K562 (cell line): ENCODE data around the gene KLHL6. TPM values are rescaled to one million over a fixed set of nuclear protein-coding genes. Genes with fewer than 3 reads are reported as not detected.
"Not testable (repeated sequence)": the region's sequence is repeated elsewhere in the genome, so short reads cannot be mapped to it uniquely, and the experiment has no call there.

Source experiments
- ATAC-seq: fragments of 200-7000 bp; cut with Tn5 transposase; 3 replicates; pipeline ENCODE4 v1.9.1; 2020; ENCODE audit warnings: moderate library complexity
- BruUV-seq: library from RNA; stranded (reverse); fragments of 400-500 nt; replicated peaks from 2 replicates; lab custom pipeline; 2021; lab: Mats Ljungman, UMichigan
- CTCF ChIA-PET: fragments of 300-600 bp; formaldehyde crosslinking; extraction: SDS; loops from one replicate; lab custom pipeline; 2021; ENCODE audit warnings: low intra/inter-chr PET ratio; lab: Yijun Ruan, JAX
- POLR2A ChIA-PET: fragments of 300-600, 350-650 bp; sonication (Branson Sonifier 250); formaldehyde crosslinking; extraction: SDS; loops from one replicate; lab custom pipeline; 2021; ENCODE audit warnings: antibody characterized with exemption, inconsistent platforms; lab: Yijun Ruan, JAX
- DNase-seq, 4 experiments: peaks; one replicate each; pipeline versions ENCODE4 v3.0.0 to v3.0.0-alpha.2; 2011 to 2018; ENCODE audit warnings: low spot score in 3 of 4, mixed read lengths in 3 of 4; ENCODE audit errors: extremely low read depth in 1 of 4
- FAIRE-seq: peaks from 2 replicates; lab custom pipeline; 2011; peaks lifted over from hg19 to GRCh38; lab: Jason Lieb, UNC
- H2AFZ ChIP-seq: 2 replicates; pipeline ENCODE4 v1.6.0; 2011; ENCODE audit warnings: low read depth, low read length, control low read depth, inconsistent platforms
- H3K27ac ChIP-seq: fragments of 200-600 bp; 3 replicates; pipeline ENCODE4 v1.8.0; 2011; ENCODE audit warnings: low read depth, mild to moderate bottlenecking, control low read depth, inconsistent platforms, low read length, moderate library complexity, mixed read lengths; ENCODE audit errors: extremely low read depth
- H3K27me3 ChIP-seq, 2 experiments: fragments of 300-600 bp in 1 of 2; 2 replicates in 1 of 2; 3 replicates in 1 of 2; pipeline versions ENCODE4 v1.6.0 to v1.8.0; 2011; ENCODE audit warnings: inconsistent platforms in 2 of 2, low read length in 2 of 2, mild to moderate bottlenecking in 1 of 2, mixed read lengths in 1 of 2, moderate library complexity in 1 of 2; ENCODE audit not compliant: control insufficient read depth in 2 of 2, insufficient read depth in 2 of 2
- H3K36me3 ChIP-seq: fragments of 300-600 bp; 3 replicates; pipeline ENCODE4 v1.8.0; 2011; ENCODE audit warnings: mild to moderate bottlenecking, low read length, inconsistent platforms; ENCODE audit not compliant: control insufficient read depth, insufficient read depth
- H3K4me1 ChIP-seq, 2 experiments: fragments of 200-600 bp in 1 of 2; replicated peaks in 1 of 2; 2 replicates in 1 of 2; 3 replicates in 1 of 2; pipeline versions ENCODE4 v1.5.1 to v1.8.0; 2011; ENCODE audit warnings: inconsistent platforms in 2 of 2, low read length in 2 of 2, mild to moderate bottlenecking in 1 of 2, mixed read lengths in 1 of 2, moderate library complexity in 1 of 2; ENCODE audit not compliant: control insufficient read depth in 2 of 2, insufficient read depth in 2 of 2
- H3K4me2 ChIP-seq: 2 replicates; pipeline ENCODE4 v1.6.1; 2011; ENCODE audit warnings: low read length, control low read depth, inconsistent platforms, mixed read lengths; ENCODE audit not compliant: insufficient read depth
- H3K4me3 ChIP-seq: fragments of 200-600 bp; sonication (generic), shearing (Covaris generic); 2 replicates; pipeline ENCODE4 v1.5.1; 2016; ENCODE audit warnings: control low read depth, inconsistent platforms
- H3K79me2 ChIP-seq: fragments of 200-600 bp; 3 replicates; pipeline ENCODE4 v1.8.0; 2011; ENCODE audit warnings: low read length, inconsistent platforms; ENCODE audit not compliant: control insufficient read depth, insufficient read depth
- H3K9ac ChIP-seq, 2 experiments: 2 replicates each; pipeline versions ENCODE4 v1.6.0 to v1.6.1; 2011; ENCODE audit warnings: low read depth in 2 of 2, low read length in 2 of 2, control low read depth in 1 of 2, inconsistent platforms in 1 of 2, mild to moderate bottlenecking in 1 of 2, mixed read lengths in 1 of 2; ENCODE audit not compliant: insufficient read depth in 1 of 2
- H3K9me1 ChIP-seq: one replicate; pipeline ENCODE4 v1.6.0; 2011; ENCODE audit warnings: inconsistent platforms, mild to moderate bottlenecking, low read length, moderate library complexity; ENCODE audit not compliant: control insufficient read depth, insufficient read depth
- H3K9me3 ChIP-seq: replicated peaks from 2 replicates; pipeline ENCODE4 v1.5.1; 2011; ENCODE audit warnings: low read depth, low read length, inconsistent platforms; ENCODE audit not compliant: control insufficient read depth, insufficient read depth
- H4K20me1 ChIP-seq: replicated peaks from 2 replicates; pipeline ENCODE4 v1.6.1; 2011; ENCODE audit warnings: low read length, inconsistent platforms, mixed read lengths; ENCODE audit not compliant: control insufficient read depth, insufficient read depth
- BACH1 ChIP-seq: fragments of 200-800 bp; sonication (Bioruptor generic); IDR thresholded peaks from 2 replicates; pipeline ENCODE4 v1.6.1; 2016; ENCODE audit warnings: missing genetic modification characterization, missing compliant biosample characterization
- C11orf30 ChIP-seq: fragments of 450-650 bp; IDR thresholded peaks from 2 replicates; pipeline ENCODE4 v1.6.1; 2016; ENCODE audit warnings: low read depth, mild to moderate bottlenecking
- DPF2 ChIP-seq: fragments of 450-650 bp; IDR thresholded peaks from 2 replicates; pipeline ENCODE4 v1.6.1; 2016
- ETS2 ChIP-seq: IDR thresholded peaks from 2 replicates; pipeline ENCODE4 v1.6.1; 2016; ENCODE audit warnings: borderline replicate concordance, missing genetic modification characterization, mild to moderate bottlenecking, moderate library complexity, missing compliant biosample characterization; ENCODE audit not compliant: poor library complexity, severe bottlenecking
- LEF1 ChIP-seq: fragments of 450-650 bp; IDR thresholded peaks from 2 replicates; pipeline ENCODE4 v1.6.1; 2016; ENCODE audit warnings: mild to moderate bottlenecking
- MAFF ChIP-seq: IDR thresholded peaks from 2 replicates; pipeline ENCODE4 v1.6.1; 2012; ENCODE audit warnings: low read length, improper control_type of control experiment
- MAFG ChIP-seq: fragments of 450-650 bp; conservative IDR thresholded peaks from 2 replicates; pipeline ENCODE4 v1.6.1; 2016; ENCODE audit warnings: missing genetic modification characterization, missing compliant biosample characterization
- NFE2 ChIP-seq: IDR thresholded peaks from 2 replicates; pipeline ENCODE4 v1.6.1; 2014; ENCODE audit warnings: antibody characterized with exemption, low read depth
- NUFIP1 ChIP-seq: fragments of 450-650 bp; IDR thresholded peaks from 2 replicates; pipeline ENCODE4 v1.6.1; 2018; ENCODE audit not compliant: partially characterized antibody
- SMARCA4 ChIP-seq: fragments of 450-650 bp; IDR thresholded peaks from 2 replicates; pipeline ENCODE4 v1.6.1; 2016
- SMARCE1 ChIP-seq: fragments of 450-650 bp; IDR thresholded peaks from 2 replicates; pipeline ENCODE4 v1.7.1; 2016; ENCODE audit warnings: mild to moderate bottlenecking
- TRIM28 ChIP-seq: fragments of 450-650 bp; IDR thresholded peaks from 2 replicates; pipeline ENCODE4 v1.6.1; 2017
- ZNF280B ChIP-seq: fragments of 250-450 bp; sonication (Bioruptor Pico); IDR thresholded peaks from 2 replicates; pipeline ENCODE4 v1.5.1; 2021; ENCODE audit warnings: mild to moderate bottlenecking
- ZNF316 ChIP-seq: fragments of 450-650 bp; IDR thresholded peaks from 2 replicates; pipeline ENCODE4 v1.6.1; 2016
- WGBS: fragments of 100-300 bp; shearing (Covaris generic); methylation state at CpG from one replicate; pipeline ENCODE4 v1.1.6; 2016; ENCODE audit warnings: low coverage, mixed read lengths; ENCODE audit not compliant: insufficient coverage; ENCODE audit errors: missing lambda C conversion rate; 5-methylcytosine and 5-hydroxymethylcytosine counted together
- in situ Hi-C: fragments of 300-500 bp; cut with MboI; formaldehyde crosslinking; loops from 4 replicates; pipeline ENCODE4 v1.15.0; 2018; ENCODE audit warnings: inconsistent platforms, mixed read lengths
- intact Hi-C: fragments of 100-400 bp; cut with micrococcal nuclease; formaldehyde crosslinking; loops from 2 replicates; pipeline ENCODE4 v1.14.2; 2022
- polyA plus RNA-seq, 8 experiments: library from polyadenylated mRNA; depleted of rRNA in 4 of 8; stranded (reverse) in 5 of 8; unstranded in 3 of 8; fragments of >200 nt; fragmentation: Nextera tagmentation in 2 of 8; fragmentation: Illumina TruSeq in 1 of 8; extraction: Ambion mirVana in 2 of 8; extraction: Trizol in 1 of 8; gene quantifications; 2 replicates each; pipeline versions ENCODE4 v1.2.1 to v1.2.3, GENCODE V29; 2011 to 2014; ENCODE audit warnings: inconsistent platforms in 1 of 8, missing spikeins in 1 of 8
- total RNA-seq, 7 experiments: library from RNA; depleted of rRNA in 6 of 7; stranded (reverse); fragments of >200 nt in 6 of 7; fragmentation: Illumina TruSeq in 2 of 7; extraction: Trizol in 2 of 7; gene quantifications; 2 replicates each; pipeline versions ENCODE4 v1.2.1 to v1.2.3, GENCODE V29; 2011 to 2021; ENCODE audit warnings: low replicate concordance in 1 of 7
- TF ChIP-seq, protein P1 (sequence below): sonication (generic); formaldehyde crosslinking; IDR thresholded peaks from 2 replicates; pipeline ENCODE4 v1.8.1; 2023; ENCODE audit warnings: mild to moderate bottlenecking, missing genetic modification reagents

Gene KLHL6
- total and polyA plus RNA-seq, 9 of the 15 experiments (the other 6 are each of a cell fraction or from before 2014, with no cell fraction given): 0.18 to 2.1 (median 1.4) TPM

DNA sequence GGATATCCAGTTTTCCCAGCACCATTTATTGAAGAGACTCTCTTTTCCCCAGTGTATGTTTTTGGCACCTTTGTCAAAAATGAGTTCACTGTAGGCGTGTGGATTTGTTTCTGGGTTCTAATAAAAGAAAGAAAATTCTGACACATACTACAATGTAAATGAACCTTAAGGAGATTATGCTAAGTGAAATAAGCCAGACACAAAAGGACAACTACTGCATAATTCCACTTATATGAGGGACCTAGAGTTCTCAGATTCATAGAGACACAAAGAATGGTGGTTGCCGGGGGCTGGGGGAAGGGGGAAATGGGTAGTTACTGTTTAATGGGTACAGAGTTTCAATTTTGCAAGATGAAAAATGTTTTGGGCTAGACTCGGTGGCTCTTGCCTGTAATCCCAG is 14.7 kb upstream of the KLHL6 start:
- FAIRE-seq, H3K9me1 ChIP-seq, H3K4me1 ChIP-seq, H2AFZ ChIP-seq, ATAC-seq, BruUV-seq, H3K79me2 ChIP-seq, POLR2A ChIA-PET, DNase-seq, H3K9ac ChIP-seq, H3K4me3 ChIP-seq, H3K4me2 ChIP-seq, H3K9me3 ChIP-seq, CTCF ChIA-PET, H4K20me1 ChIP-seq, H3K36me3 ChIP-seq, intact Hi-C loops, in situ Hi-C loops, H3K27ac ChIP-seq: not testable (repeated sequence)
- H3K27me3 ChIP-seq: peaks cover 3 to 17% of the 10 kb centered on the region in 2 experiments; a peak in 3 of 5 replicates
- 8% methylated on average over 3 of the region's 3 CpGs for WGBS

DNA sequence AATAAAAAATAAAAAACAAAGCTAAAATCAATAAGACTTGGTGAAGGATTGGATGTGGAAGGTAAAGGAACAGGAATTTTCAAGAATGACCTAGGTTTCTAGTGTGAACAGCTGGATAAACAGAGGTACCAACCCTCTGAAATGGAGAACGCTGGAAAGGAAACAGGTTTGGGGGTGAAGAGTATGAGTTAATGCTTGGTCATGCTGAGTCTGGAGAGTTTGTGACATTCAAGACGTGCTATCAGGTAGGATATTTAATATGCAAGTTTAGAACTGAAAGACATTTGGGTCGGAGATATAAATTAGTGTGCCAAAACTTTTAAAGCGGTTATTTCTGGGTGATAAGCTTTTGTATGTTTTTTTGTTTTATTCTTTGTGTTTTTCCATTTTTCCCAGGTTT is 11.4 kb upstream of the KLHL6 start:
- H3K9me1 ChIP-seq: no peaks in the 10 kb centered on the region
- no peak overlapping the region for H3K4me2 ChIP-seq
- in situ Hi-C loops (no loop called here), intact Hi-C loops (no loop called here)
- no peaks in the 10 kb centered on the region; a peak in 2 of 5 replicates for H3K4me1 ChIP-seq
- POLR2A ChIA-PET: interaction anchor here (1.0 kb wide), 1 partner anchor 11 kb away, joined by 3 read pairs; no protein-coding TSS in a partner anchor
- no peaks in the 10 kb centered on the region for H3K79me2 ChIP-seq
- no peaks in the 10 kb centered on the region for H3K9me3 ChIP-seq
- H3K9ac ChIP-seq: no peak overlapping the region
- H3K27ac ChIP-seq: no peak overlapping the region
- ATAC-seq (no peak; the same call in 2 of the 3 replicates), FAIRE-seq (no peak), DNase-seq (no peak)
- no peak overlapping the region for H3K4me3 ChIP-seq
- H3K27me3 ChIP-seq: peaks cover 0 to 7% of the 10 kb centered on the region in 2 experiments; a peak in 1 of 5 replicates
- no peaks in the 10 kb centered on the region for H4K20me1 ChIP-seq
- no peaks in the 10 kb centered on the region for H3K36me3 ChIP-seq
- H2AFZ ChIP-seq: peak overlapping the region; percentile 53; the same call in 1 of the 2 replicates
- 34% methylated on average over 4 of the region's 4 CpGs for WGBS
- no TSS peak for BruUV-seq
- CTCF ChIA-PET: no interaction called here
- TF ChIP-seq MAFG (tag) (peak; percentile 81), C11orf30 (peak; percentile 81), SMARCA4 (0 out of 2 replicates have a peak, but pooled peaks have one; percentile 28), ZNF280B (no peak), MAFF (peak; percentile 18; the same call in 1 of the 2 replicates), DPF2 (0 out of 2 replicates have a peak, but pooled peaks have one; percentile 16), NFE2 (peak; percentile 49), LEF1 (no peak), BACH1 (tag) (no peak), TRIM28 (no peak), NUFIP1 (no peak), ETS2 (no peak), SMARCE1 (no peak), ZNF316 (peak; percentile 70)
- TF ChIP-seq, protein P1, sequence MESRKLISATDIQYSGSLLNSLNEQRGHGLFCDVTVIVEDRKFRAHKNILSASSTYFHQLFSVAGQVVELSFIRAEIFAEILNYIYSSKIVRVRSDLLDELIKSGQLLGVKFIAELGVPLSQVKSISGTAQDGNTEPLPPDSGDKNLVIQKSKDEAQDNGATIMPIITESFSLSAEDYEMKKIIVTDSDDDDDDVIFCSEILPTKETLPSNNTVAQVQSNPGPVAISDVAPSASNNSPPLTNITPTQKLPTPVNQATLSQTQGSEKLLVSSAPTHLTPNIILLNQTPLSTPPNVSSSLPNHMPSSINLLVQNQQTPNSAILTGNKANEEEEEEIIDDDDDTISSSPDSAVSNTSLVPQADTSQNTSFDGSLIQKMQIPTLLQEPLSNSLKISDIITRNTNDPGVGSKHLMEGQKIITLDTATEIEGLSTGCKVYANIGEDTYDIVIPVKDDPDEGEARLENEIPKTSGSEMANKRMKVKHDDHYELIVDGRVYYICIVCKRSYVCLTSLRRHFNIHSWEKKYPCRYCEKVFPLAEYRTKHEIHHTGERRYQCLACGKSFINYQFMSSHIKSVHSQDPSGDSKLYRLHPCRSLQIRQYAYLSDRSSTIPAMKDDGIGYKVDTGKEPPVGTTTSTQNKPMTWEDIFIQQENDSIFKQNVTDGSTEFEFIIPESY: no peak
